Activated CD8-positive, alpha-beta T cell treated with anti-CD3 and anti-CD28 coated beads for 36 hours (primary cell): ENCODE results near the gene HEYL. TPM values are rescaled to one million over a fixed set of nuclear protein-coding genes. Genes with fewer than 3 reads are reported as not detected.
A peak's percentile ranks its signal among the peaks of the same experiment; 100 is the strongest.

Experiments
- ATAC-seq: fragments of 200-7000 bp; cut with Tn5 transposase; one replicate; pipeline ENCODE4 v1.10.0; 2021; ENCODE audit warnings: mild to moderate bottlenecking, moderate library complexity
- CTCF ChIA-PET: fragments of 350-600 bp; sonication (Branson Sonifier 250); formaldehyde crosslinking; loops from one replicate; lab custom pipeline; 2021; ENCODE audit warnings: antibody characterized with exemption; lab: Charles Lee
- POLR2A ChIA-PET: fragments of 350-600 bp; sonication (Branson Sonifier 250); formaldehyde crosslinking; loops from one replicate; lab custom pipeline; 2021; ENCODE audit warnings: antibody characterized with exemption; lab: Charles Lee
- DNase-seq: peaks from one replicate; pipeline ENCODE4 v3.0.0-alpha.2; 2020
- H3K27ac Mint-ChIP-seq: one replicate; pipeline ENCODE4 v1.8.0; 2021; ENCODE audit warnings: mild to moderate bottlenecking, mixed read lengths
- H3K27me3 Mint-ChIP-seq: one replicate; pipeline ENCODE4 v1.8.0; 2021; ENCODE audit warnings: mixed read lengths
- H3K36me3 Mint-ChIP-seq: one replicate; pipeline ENCODE4 v1.8.0; 2021; ENCODE audit warnings: low read depth, mixed read lengths
- H3K4me1 Mint-ChIP-seq: one replicate; pipeline ENCODE4 v1.8.0; 2021; ENCODE audit warnings: low read depth, mixed read lengths
- H3K4me3 Mint-ChIP-seq: one replicate; pipeline ENCODE4 v1.8.0; 2021; ENCODE audit warnings: mild to moderate bottlenecking, moderate library complexity, mixed read lengths
- H3K9me3 Mint-ChIP-seq: one replicate; pipeline ENCODE4 v1.8.0; 2021; ENCODE audit warnings: mixed read lengths
- intact Hi-C: fragments of 100-400 bp; cut with micrococcal nuclease; formaldehyde crosslinking; loops from one replicate; pipeline ENCODE4 v1.10.0; 2022
- total RNA-seq, 2 experiments: library from RNA; stranded (reverse); gene quantifications; one replicate each; pipeline ENCODE4 v1.2.3, GENCODE V29; 2021
- TF ChIP-seq, protein P1 (sequence below): fragments of 200-600 bp; IDR thresholded peaks from one replicate; pipeline ENCODE4 v1.8.0; 2022; ENCODE audit warnings: antibody characterized with exemption, mild to moderate bottlenecking

The HEYL gene
- total RNA-seq = under 1 TPM in 1 of 2 experiments, not detected in 1; 0.07 TPM

GRCh38 chr1:39639305-39640130 lies at the start of gene HEYL:
TSS of gene HEYL (minus strand) at chr1:39639643. CDS start at chr1:39639625, 18 bp downstream.
- peak; percentile 72 for DNase-seq
- no peak within 1 kb of the TSS for H3K27ac Mint-ChIP-seq
- POLR2A ChIA-PET = interaction anchor here (1.1 kb wide), 1 partner anchor 8 kb away, joined by 4 read pairs; no protein-coding TSS in a partner anchor
- H3K27me3 Mint-ChIP-seq = peaks cover 37% of the 10 kb centered on the region
- CTCF ChIA-PET = interaction anchor here (1.4 to 8.1 kb wide), 5 partner anchors 13 to 33 kb away, joined by 4 to 42 read pairs (median 7); partner anchors contain the start of gene NT5C1A
- no peaks in the 10 kb centered on the region for H3K36me3 Mint-ChIP-seq
- intact Hi-C loops = no loop called here
- TF ChIP-seq, protein P1, sequence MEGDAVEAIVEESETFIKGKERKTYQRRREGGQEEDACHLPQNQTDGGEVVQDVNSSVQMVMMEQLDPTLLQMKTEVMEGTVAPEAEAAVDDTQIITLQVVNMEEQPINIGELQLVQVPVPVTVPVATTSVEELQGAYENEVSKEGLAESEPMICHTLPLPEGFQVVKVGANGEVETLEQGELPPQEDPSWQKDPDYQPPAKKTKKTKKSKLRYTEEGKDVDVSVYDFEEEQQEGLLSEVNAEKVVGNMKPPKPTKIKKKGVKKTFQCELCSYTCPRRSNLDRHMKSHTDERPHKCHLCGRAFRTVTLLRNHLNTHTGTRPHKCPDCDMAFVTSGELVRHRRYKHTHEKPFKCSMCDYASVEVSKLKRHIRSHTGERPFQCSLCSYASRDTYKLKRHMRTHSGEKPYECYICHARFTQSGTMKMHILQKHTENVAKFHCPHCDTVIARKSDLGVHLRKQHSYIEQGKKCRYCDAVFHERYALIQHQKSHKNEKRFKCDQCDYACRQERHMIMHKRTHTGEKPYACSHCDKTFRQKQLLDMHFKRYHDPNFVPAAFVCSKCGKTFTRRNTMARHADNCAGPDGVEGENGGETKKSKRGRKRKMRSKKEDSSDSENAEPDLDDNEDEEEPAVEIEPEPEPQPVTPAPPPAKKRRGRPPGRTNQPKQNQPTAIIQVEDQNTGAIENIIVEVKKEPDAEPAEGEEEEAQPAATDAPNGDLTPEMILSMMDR = no peak
- peak within 1 kb of the TSS; percentile 48 for H3K4me3 Mint-ChIP-seq
- ATAC-seq = peak; percentile 96
- no peaks in the 10 kb centered on the region for H3K9me3 Mint-ChIP-seq
- peaks cover 6% of the 10 kb centered on the region for H3K4me1 Mint-ChIP-seq

DNA sequence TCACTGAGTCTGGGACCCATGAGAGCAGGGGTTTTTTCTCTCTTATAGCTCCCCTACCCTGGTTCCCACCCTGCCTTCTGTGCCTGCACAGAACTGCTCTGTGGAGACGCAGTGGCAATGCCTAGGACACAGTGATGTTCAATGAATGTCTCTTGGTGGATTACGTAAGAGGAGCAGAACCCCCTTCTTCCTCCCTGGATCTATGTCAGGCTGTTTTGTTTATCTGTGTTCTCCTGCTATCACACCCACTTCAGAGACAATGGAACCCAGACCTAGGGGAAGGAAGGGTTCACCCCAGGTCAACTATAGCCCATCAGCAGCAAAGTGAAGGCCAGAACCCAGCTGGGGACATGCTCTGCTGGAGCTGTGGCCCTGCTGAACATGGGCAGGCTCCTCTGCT lies 49.8 kb upstream of the HEYL start:
- Mint-ChIP-seq H3K27ac (no peak overlapping the region), H3K4me1 (peaks cover 31% of the 10 kb centered on the region), H3K27me3 (peaks cover 32% of the 10 kb centered on the region), H3K36me3 (no peaks in the 10 kb centered on the region), H3K9me3 (no peaks in the 10 kb centered on the region), H3K4me3 (no peak overlapping the region)
- ChIA-PET CTCF (interaction anchor here (1.1 to 4.2 kb wide), 3 partner anchors 17 to 79 kb away, joined by 4 to 29 read pairs (median 8); partner anchors contain the start of gene NT5C1A), POLR2A (no interaction called here)
- ATAC-seq (no peak), DNase-seq (no peak)
- intact Hi-C loops = no loop called here
- TF ChIP-seq, protein P1 = no peak

DNA sequence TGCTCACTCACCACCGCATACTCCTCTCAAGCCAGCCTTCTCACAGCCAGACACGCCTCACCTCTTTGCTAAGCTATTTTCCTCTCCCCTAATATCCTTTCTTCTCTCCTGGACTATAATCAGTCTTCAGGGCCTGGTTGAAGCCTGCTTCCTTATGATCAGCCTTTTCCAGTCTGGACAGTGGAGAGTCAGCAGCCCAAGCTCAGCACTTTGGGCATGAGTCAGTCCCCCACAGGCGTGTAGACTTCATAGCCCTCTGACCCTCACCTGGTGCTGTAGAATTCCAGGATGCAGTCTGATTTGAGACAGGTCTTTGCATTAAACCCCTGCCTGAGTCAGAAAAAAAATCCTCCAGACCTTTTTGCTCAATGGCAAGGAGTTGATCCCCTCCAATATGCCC lies 49.3 kb upstream of the HEYL start:
- no peaks in the 10 kb centered on the region for H3K36me3 Mint-ChIP-seq
- intact Hi-C loops = no loop called here
- H3K4me1 Mint-ChIP-seq = peaks cover 28% of the 10 kb centered on the region
- TF ChIP-seq, protein P1 = no peak
- H3K27ac Mint-ChIP-seq = no peak overlapping the region
- no peak overlapping the region for H3K4me3 Mint-ChIP-seq
- peaks cover 31% of the 10 kb centered on the region for H3K27me3 Mint-ChIP-seq
- no peak for DNase-seq
- ChIA-PET POLR2A (no interaction called here), CTCF (interaction anchor here (1.0 to 4.2 kb wide), 4 partner anchors 15 to 78 kb away, joined by 4 to 29 read pairs (median 6); partner anchors contain the start of gene NT5C1A)
- no peaks in the 10 kb centered on the region for H3K9me3 Mint-ChIP-seq
- no peak for ATAC-seq

GRCh38 chr1:39687243-39687642 lies 47.8 kb upstream of the HEYL start:
- H3K27ac Mint-ChIP-seq = no peak overlapping the region
- intact Hi-C loops = no loop called here
- H3K36me3 Mint-ChIP-seq = no peaks in the 10 kb centered on the region
- no peak for DNase-seq
- TF ChIP-seq, protein P1 = no peak
- ATAC-seq = no peak
- H3K9me3 Mint-ChIP-seq = no peaks in the 10 kb centered on the region
- ChIA-PET POLR2A (no interaction called here), CTCF (interaction anchor here (2.5 kb wide), 1 partner anchor 29 kb away, joined by 8 read pairs; no protein-coding TSS in a partner anchor)
- H3K4me3 Mint-ChIP-seq = no peak overlapping the region
- H3K27me3 Mint-ChIP-seq = peaks cover 26% of the 10 kb centered on the region
- H3K4me1 Mint-ChIP-seq = peaks cover 22% of the 10 kb centered on the region

- H3K27ac Mint-ChIP-seq = no peak overlapping the region
- no peaks in the 10 kb centered on the region for H3K36me3 Mint-ChIP-seq
- TF ChIP-seq, protein P1 = no peak
- ATAC-seq (no peak), DNase-seq (no peak)
- no peaks in the 10 kb centered on the region for H3K9me3 Mint-ChIP-seq
- ChIA-PET CTCF (interaction anchor here (0.8 to 1.9 kb wide), 4 partner anchors 13 to 31 kb away, joined by 3 to 5 read pairs (median 4); partner anchors contain the start of gene NT5C1A), POLR2A (interaction anchor here (0.6 to 1.1 kb wide), 2 partner anchors 9 to 578 kb away, joined by 3 to 4 read pairs; no protein-coding TSS in a partner anchor)
- no peak overlapping the region for H3K4me3 Mint-ChIP-seq
- peaks cover 20% of the 10 kb centered on the region for H3K4me1 Mint-ChIP-seq
- intact Hi-C loops = no loop called here
- H3K27me3 Mint-ChIP-seq = peaks cover 23% of the 10 kb centered on the region
Measured at GRCh38 chr1:39685071-39685470, 45.6 kb upstream of the HEYL start.
